ENCODE results near the gene PRRT1. TPM values are rescaled to one million over a fixed set of nuclear protein-coding genes. Genes with fewer than 3 reads are reported as not detected.
A peak's percentile ranks its signal among the peaks of the same experiment; 100 is the strongest.

The PRRT1 gene
- polyA plus RNA-seq, 3 donors = 2.0 to 2.5 (median 2.1) TPM

- peak in 2 of 3 donors; percentile 90 to 94 for DNase-seq (ENCODE audit: low read depth in 3 of 3, low spot score in 2 of 3)
These were observed 24.2 kb upstream of the PRRT1 start, which contains the start of gene AGPAT1 for GRCh38 chr6:32175711-32176475. AGPAT1 (minus strand) TSS chr6:32176084; CDS start chr6:32171496, 4,588 bp downstream.

GRCh38 chr6:32175322-32175710 is 23.6 kb upstream of the PRRT1 start:
- DNase-seq (ENCODE audit: low read depth in 3 of 3, low spot score in 2 of 3) = no peak

- DNase-seq (ENCODE audit: low read depth in 3 of 3, low spot score in 2 of 3) = no peak
These were observed 22.7 kb upstream of the PRRT1 start for GRCh38 chr6:32174416-32174815.

GRCh38 chr6:32173051-32173727 is 21.4 kb upstream of the PRRT1 start:
- no peak for DNase-seq (ENCODE audit: low read depth in 3 of 3, low spot score in 2 of 3)

GRCh38 chr6:32171234-32171633 is 19.5 kb upstream of the PRRT1 start:
- DNase-seq (ENCODE audit: low read depth in 3 of 3, low spot score in 2 of 3) = no peak

GRCh38 chr6:32170294-32170693 is 18.6 kb upstream of the PRRT1 start:
- DNase-seq (ENCODE audit: low read depth in 3 of 3, low spot score in 2 of 3) = no peak

GRCh38 chr6:32168807-32169591 is 17.3 kb upstream of the PRRT1 start:
- no peak for DNase-seq (ENCODE audit: low read depth in 3 of 3, low spot score in 2 of 3)

- DNase-seq (ENCODE audit: low read depth in 3 of 3, low spot score in 2 of 3) = no peak
These were observed 16.6 kb upstream of the PRRT1 start for GRCh38 chr6:32168350-32168749.

- no peak for DNase-seq (ENCODE audit: low read depth in 3 of 3, low spot score in 2 of 3)
These were observed 16.1 kb upstream of the PRRT1 start for GRCh38 chr6:32167761-32168262.

GRCh38 chr6:32167154-32167760 is 15.5 kb upstream of the PRRT1 start:
- DNase-seq (ENCODE audit: low read depth in 3 of 3, low spot score in 2 of 3) = no peak

GRCh38 chr6:32166411-32167061 is 14.8 kb upstream of the PRRT1 start:
- no peak for DNase-seq (ENCODE audit: low read depth in 3 of 3, low spot score in 2 of 3)

- no peak for DNase-seq (ENCODE audit: low read depth in 3 of 3, low spot score in 2 of 3)
These were observed 12.6 kb upstream of the PRRT1 start, which contains the start of gene EGFL8 for GRCh38 chr6:32164295-32164694. EGFL8 (plus strand) TSS chr6:32164595; CDS start chr6:32166166, 1,571 bp downstream.

GRCh38 chr6:32163559-32164258 is 12.0 kb upstream of the PRRT1 start:
- DNase-seq (ENCODE audit: low read depth in 3 of 3, low spot score in 2 of 3) = no peak

- DNase-seq (ENCODE audit: low read depth in 3 of 3, low spot score in 2 of 3) = no peak
These were observed 6.3 kb upstream of the PRRT1 start for GRCh38 chr6:32158052-32158451.

- no peak for DNase-seq (ENCODE audit: low read depth in 3 of 3, low spot score in 2 of 3)
These were observed 5.2 kb upstream of the PRRT1 start for GRCh38 chr6:32156891-32157290.

- DNase-seq (ENCODE audit: low read depth in 3 of 3, low spot score in 2 of 3) = no peak
These were observed 2.9 kb upstream of the PRRT1 start for GRCh38 chr6:32154514-32155161.

- peak; percentile 88 to 91 (median 89) for DNase-seq (ENCODE audit: low read depth in 3 of 3, low spot score in 2 of 3)
These were observed 2.1 kb upstream of the PRRT1 start, which contains the start of gene PPT2 for GRCh38 chr6:32153564-32154513. PPT2 (plus strand) TSS chr6:32154141; CDS start chr6:32154595, 454 bp downstream.
